GM18505 (cell line): ENCODE data around the gene VAPA.

Experiments
- ATAC-seq: cut with Tn5 transposase; IDR thresholded peaks from one replicate; pipeline ENCODE4 v1.9.1; 2021; ENCODE audit not compliant: unreplicated experiment
- POLR2A ChIP-seq: IDR thresholded peaks from 4 replicates; pipeline ENCODE4 v1.6.1; 2011; ENCODE audit warnings: borderline replicate concordance; ENCODE audit not compliant: insufficient read depth, insufficient read length; ENCODE audit errors: extremely low read depth

The VAPA gene

GRCh38 chr18:10003866-10004265 is 90.0 kb downstream of the VAPA start:
- no peak for TF ChIP-seq POLR2A
- no peak for ATAC-seq

- ATAC-seq, result no peak
- no peak for TF ChIP-seq POLR2A
These were observed 92.6 kb downstream of the VAPA start for GRCh38 chr18:10006311-10006893.

- no peak for ATAC-seq
These were observed 94.3 kb downstream of the VAPA start for GRCh38 chr18:10008006-10008647.

More at GRCh38 chr18:10008006-10008647, 94.3 kb downstream of the VAPA start:
- TF ChIP-seq POLR2A, result no peak
